Measurements from ENCODE around the gene F11. TPM values are rescaled to one million over a fixed set of nuclear protein-coding genes. Genes with fewer than 3 reads are reported as not detected.
"Not testable (repeated sequence)": the region's sequence is repeated elsewhere in the genome, so short reads cannot be mapped to it uniquely, and the experiment has no call there.

Gene F11
- total RNA-seq, 2 experiments from 2014 or later: not detected

GRCh38 chr4:186264660-186265059 is 1.3 kb upstream of the F11 start:
- POLR2A ChIA-PET: no interaction called here
- no peaks in the 10 kb centered on the region for H3K9me3 Mint-ChIP-seq
- H3K4me1 Mint-ChIP-seq: no peaks in the 10 kb centered on the region
- H3K4me3 Mint-ChIP-seq: no peak overlapping the region
- H3K36me3 Mint-ChIP-seq (ENCODE audit: low read depth): no peaks in the 10 kb centered on the region
- CTCF ChIA-PET: no interaction called here
- no peak overlapping the region for H3K27ac Mint-ChIP-seq
- no peak for DNase-seq
- peaks cover 11% of the 10 kb centered on the region for H3K27me3 Mint-ChIP-seq

DNA sequence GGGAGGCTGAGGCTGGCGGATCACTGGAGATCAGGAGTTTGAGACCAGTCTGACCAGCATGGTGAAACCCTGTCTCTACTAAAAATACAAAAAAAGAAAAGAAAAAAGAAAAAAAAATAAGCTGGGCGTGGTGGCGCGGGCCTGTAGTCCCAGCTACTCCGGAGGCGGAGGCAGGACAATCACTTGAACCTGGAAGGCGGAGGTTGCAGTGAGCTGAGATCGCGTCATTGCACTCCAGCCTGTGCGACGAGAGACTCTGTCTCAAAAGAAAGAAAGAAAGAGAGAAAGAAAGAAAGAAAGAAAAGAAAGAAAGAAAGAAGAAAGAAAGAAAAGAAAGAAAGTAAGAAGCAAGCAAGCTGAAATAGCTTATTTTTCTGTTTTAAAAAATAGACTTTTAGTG is 739 bp upstream of the F11 start:
- H3K9me3 Mint-ChIP-seq; H3K27ac Mint-ChIP-seq; POLR2A ChIA-PET; H3K4me3 Mint-ChIP-seq; H3K4me1 Mint-ChIP-seq; H3K36me3 Mint-ChIP-seq (ENCODE audit: low read depth); CTCF ChIA-PET; DNase-seq: not testable (repeated sequence)
- H3K27me3 Mint-ChIP-seq: peaks cover 11% of the 10 kb centered on the region

- POLR2A ChIA-PET: no interaction called here
- H3K9me3 Mint-ChIP-seq: no peaks in the 10 kb centered on the region
- CTCF ChIA-PET: no interaction called here
- H3K27ac Mint-ChIP-seq: no peak overlapping the region
- no peaks in the 10 kb centered on the region for H3K36me3 Mint-ChIP-seq (ENCODE audit: low read depth)
- no peak overlapping the region for H3K4me3 Mint-ChIP-seq
- DNase-seq: no peak
- H3K4me1 Mint-ChIP-seq: no peaks in the 10 kb centered on the region
- peaks cover 11% of the 10 kb centered on the region for H3K27me3 Mint-ChIP-seq
These were observed 904 bp downstream of the F11 start for GRCh38 chr4:186266729-186267456.

- CTCF ChIA-PET: no interaction called here
- POLR2A ChIA-PET: no interaction called here
These were observed 5.2 kb downstream of the F11 start for GRCh38 chr4:186271081-186271678.

DNA sequence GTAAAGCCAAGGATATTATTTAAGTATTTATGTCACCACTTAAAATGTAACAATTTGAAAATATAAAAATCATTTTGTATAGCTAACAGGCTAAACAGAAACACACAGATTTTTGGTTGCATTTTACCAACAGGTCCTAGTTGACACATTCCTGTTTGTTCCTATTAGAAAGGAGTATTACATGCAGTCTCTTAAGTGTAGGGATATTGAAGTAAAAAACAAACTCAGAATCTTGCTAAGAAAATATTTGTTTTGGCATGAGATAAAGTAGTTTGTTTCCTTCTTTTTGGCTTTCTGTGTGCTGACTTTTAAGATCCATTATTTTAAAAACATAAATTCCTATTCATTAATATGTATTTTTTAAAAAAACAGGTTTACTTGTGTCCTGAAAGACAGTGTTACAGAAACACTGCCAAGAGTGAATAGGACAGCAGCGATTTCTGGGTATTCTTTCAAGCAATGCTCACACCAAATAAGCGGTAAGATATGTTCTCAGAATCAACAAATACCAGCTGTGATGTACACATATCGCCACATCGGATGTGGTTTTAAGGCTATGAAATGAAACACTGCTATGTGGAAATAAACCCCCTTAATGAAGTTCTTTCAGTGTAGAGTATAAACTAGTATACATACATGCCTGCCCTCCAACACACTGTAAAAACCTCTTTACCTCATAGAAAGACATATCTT is 6.9 kb downstream of the F11 start:
- no peak overlapping the region for H3K4me3 Mint-ChIP-seq
- peaks cover 3% of the 10 kb centered on the region for H3K27me3 Mint-ChIP-seq
- ChIA-PET POLR2A (no interaction called here), CTCF (no interaction called here)
- H3K9me3 Mint-ChIP-seq: no peaks in the 10 kb centered on the region
- H3K36me3 Mint-ChIP-seq (ENCODE audit: low read depth): no peaks in the 10 kb centered on the region
- DNase-seq: no peak
- H3K4me1 Mint-ChIP-seq: no peaks in the 10 kb centered on the region
- H3K27ac Mint-ChIP-seq: no peak overlapping the region

More at GRCh38 chr4:186271081-186271678, 5.2 kb downstream of the F11 start:
- H3K4me3 Mint-ChIP-seq: no peak overlapping the region
- peaks cover 11% of the 10 kb centered on the region for H3K27me3 Mint-ChIP-seq
- no peak overlapping the region for H3K27ac Mint-ChIP-seq
- H3K36me3 Mint-ChIP-seq (ENCODE audit: low read depth): no peaks in the 10 kb centered on the region
- no peak for DNase-seq
- no peaks in the 10 kb centered on the region for H3K4me1 Mint-ChIP-seq
- no peaks in the 10 kb centered on the region for H3K9me3 Mint-ChIP-seq

DNA sequence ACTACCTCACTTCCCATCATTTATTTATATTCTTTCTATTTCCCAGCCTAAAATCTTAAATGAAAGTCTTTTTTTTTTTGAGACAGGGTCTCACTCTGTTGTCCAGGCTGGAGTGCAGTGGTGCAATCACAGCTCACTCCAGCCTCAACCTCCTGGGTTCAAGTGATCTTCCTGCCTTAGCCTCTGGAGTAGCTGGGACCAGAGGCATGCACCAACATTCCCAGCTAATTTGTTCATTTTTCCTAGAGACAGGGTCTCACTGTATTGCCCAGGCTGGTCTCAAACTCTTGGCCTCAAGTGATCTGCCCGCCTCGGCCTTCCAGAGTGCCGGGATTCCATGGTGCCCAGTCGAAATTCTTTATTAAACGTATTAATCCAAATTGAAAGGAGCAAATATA is 7.4 kb downstream of the F11 start:
- H3K27ac Mint-ChIP-seq; H3K9me3 Mint-ChIP-seq; CTCF ChIA-PET; DNase-seq; H3K27me3 Mint-ChIP-seq; POLR2A ChIA-PET; H3K4me1 Mint-ChIP-seq; H3K36me3 Mint-ChIP-seq (ENCODE audit: low read depth); H3K4me3 Mint-ChIP-seq: not testable (repeated sequence)

DNA sequence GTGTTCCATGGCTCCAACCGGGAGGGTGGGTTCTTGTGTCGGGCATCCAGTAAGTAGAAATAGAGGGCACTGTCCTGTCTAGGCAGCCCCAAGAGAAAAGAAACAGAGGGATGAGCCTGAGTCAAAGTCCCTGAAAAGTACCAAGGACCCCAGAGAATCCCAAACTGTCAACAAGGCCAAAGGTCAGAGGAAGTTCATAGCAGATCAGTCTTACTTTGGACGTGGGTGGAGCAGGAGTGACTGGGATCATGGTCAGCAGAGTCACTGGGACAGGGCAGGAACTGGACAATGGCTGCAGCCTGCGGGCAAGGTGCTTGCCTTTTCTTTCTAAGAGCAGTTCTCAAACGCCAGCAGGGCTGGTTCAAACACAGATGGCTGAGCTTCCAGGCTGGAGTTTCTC is 17.3 kb downstream of the F11 start:
- POLR2A ChIA-PET: no interaction called here
- Mint-ChIP-seq H3K27me3 (no peaks in the 10 kb centered on the region), H3K9me3 (no peaks in the 10 kb centered on the region), H3K4me1 (no peaks in the 10 kb centered on the region), H3K27ac (no peak overlapping the region), H3K36me3 (ENCODE audit: low read depth) (no peaks in the 10 kb centered on the region), H3K4me3 (no peak overlapping the region)
- CTCF ChIA-PET: interaction anchor here (0.6 kb wide), 1 partner anchor 301 kb away, joined by 3 read pairs; no protein-coding TSS in a partner anchor
- no peak for DNase-seq

DNA sequence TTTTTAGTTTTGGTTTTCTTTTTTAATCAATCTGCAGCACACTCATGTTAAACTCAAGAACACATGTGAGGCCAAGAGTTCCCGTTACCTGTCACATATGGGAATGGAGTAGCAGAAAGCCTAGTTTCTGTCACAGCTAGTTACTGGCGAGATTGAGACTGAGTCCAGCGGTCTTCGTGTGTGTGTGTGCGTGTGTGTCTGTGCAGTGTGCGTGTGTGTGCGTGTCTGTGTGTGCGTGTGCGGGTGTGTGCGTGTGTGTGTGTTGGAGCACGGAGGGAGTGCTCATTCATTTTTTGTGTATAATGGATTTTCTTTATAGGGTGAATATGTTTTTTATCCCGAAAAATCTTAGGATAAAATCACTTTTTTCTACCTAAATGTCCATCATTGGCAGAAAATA is 19.2 kb downstream of the F11 start:
- Mint-ChIP-seq H3K9me3 (no peaks in the 10 kb centered on the region), H3K36me3 (ENCODE audit: low read depth) (no peaks in the 10 kb centered on the region), H3K27ac (no peak overlapping the region), H3K4me3 (no peak overlapping the region), H3K27me3 (no peaks in the 10 kb centered on the region), H3K4me1 (no peaks in the 10 kb centered on the region)
- CTCF ChIA-PET: no interaction called here
- DNase-seq: no peak
- POLR2A ChIA-PET: no interaction called here

- H3K4me1 Mint-ChIP-seq: no peaks in the 10 kb centered on the region
- H3K27ac Mint-ChIP-seq: no peak overlapping the region
- H3K9me3 Mint-ChIP-seq: no peaks in the 10 kb centered on the region
- POLR2A ChIA-PET: no interaction called here
- no peak for DNase-seq
- H3K36me3 Mint-ChIP-seq (ENCODE audit: low read depth): no peaks in the 10 kb centered on the region
- CTCF ChIA-PET: no interaction called here
- H3K27me3 Mint-ChIP-seq: no peaks in the 10 kb centered on the region
- no peak overlapping the region for H3K4me3 Mint-ChIP-seq
These were observed 20.6 kb downstream of the F11 start for GRCh38 chr4:186286581-186286980.

DNA sequence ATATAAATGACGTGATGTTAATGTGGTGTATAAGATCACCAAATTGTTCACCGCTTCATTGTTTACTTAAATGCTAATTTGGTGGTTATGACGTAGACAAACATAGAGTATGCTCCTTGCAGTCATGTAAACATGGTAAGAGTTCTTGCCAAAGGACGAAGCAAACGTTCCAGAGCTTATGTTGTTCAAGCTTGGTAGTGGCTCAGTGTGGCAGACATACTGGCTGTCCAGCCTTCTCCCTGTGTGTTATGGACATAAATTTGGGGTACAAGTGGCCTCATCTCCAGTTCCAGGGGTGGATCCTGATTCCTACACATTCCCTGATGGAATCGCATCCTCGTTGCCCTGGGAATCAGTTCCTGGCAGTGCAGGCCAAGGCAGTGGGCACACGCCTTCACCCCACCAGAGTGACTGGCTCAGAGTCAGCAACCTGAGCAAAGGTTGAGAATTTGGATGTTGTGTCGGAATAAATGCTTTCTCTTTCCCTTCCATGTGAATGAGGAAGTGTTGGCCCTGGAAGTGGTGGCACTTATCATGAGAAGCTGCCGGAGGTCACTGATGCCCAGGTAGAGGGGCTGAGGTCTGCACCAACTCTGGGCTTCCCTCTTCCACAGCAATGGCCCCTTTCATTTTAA is 25.4 kb downstream of the F11 start:
- Mint-ChIP-seq H3K4me3 (no peak overlapping the region), H3K9me3 (no peaks in the 10 kb centered on the region), H3K27me3 (no peaks in the 10 kb centered on the region), H3K36me3 (ENCODE audit: low read depth) (no peaks in the 10 kb centered on the region), H3K27ac (no peak overlapping the region), H3K4me1 (no peaks in the 10 kb centered on the region)
- no peak for DNase-seq
- ChIA-PET CTCF (no interaction called here), POLR2A (no interaction called here)

DNA sequence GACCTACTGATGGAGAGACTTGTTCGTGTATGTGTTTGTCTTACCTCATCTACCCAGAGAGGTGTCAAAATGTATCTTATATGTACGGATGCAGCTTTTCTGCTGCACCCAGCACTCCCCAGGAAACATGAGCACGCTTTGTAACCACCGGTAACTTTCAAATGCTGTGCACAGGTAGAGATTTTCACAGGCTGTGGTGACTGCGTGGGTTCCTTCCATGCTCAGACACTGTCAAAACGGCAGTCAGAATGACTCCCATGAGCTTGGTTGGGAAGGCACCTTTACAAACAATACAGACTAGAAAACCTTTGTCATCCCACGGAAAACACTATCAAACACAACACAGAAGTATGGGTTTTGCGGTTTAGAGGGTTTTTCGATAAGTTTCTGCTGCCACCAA is 28.2 kb downstream of the F11 start:
- Mint-ChIP-seq H3K9me3 (no peaks in the 10 kb centered on the region), H3K4me1 (no peaks in the 10 kb centered on the region), H3K4me3 (no peak overlapping the region), H3K27ac (no peak overlapping the region), H3K36me3 (ENCODE audit: low read depth) (no peaks in the 10 kb centered on the region), H3K27me3 (peaks cover 9% of the 10 kb centered on the region)
- POLR2A ChIA-PET: no interaction called here
- no peak for DNase-seq
- CTCF ChIA-PET: no interaction called here

DNA sequence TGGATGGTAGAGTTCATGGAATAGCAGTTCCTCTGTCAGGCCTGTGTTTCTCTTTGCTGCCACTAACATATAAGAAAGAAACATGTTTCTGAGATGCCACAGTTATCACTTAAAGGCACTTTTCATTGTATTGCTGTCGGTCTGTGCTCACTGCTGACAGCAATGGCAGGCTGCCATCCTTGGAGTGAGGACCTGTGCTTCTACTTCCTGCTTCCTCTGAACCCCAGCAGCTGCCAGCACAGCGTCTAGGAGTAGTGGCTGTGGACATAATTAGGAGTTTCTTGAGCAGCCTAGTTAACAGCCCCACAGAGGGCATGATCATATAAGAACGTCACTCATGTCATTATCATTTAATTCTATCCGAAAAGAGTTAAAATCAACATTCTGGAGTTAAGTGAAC is 30.5 kb downstream of the F11 start:
- Mint-ChIP-seq H3K4me1 (no peaks in the 10 kb centered on the region), H3K27me3 (peaks cover 9% of the 10 kb centered on the region), H3K4me3 (no peak overlapping the region), H3K36me3 (ENCODE audit: low read depth) (no peaks in the 10 kb centered on the region), H3K9me3 (no peaks in the 10 kb centered on the region), H3K27ac (no peak overlapping the region)
- ChIA-PET POLR2A (no interaction called here), CTCF (interaction anchor here (1.5 kb wide), 1 partner anchor 291 kb away, joined by 10 read pairs; no protein-coding TSS in a partner anchor)
- no peak for DNase-seq

DNA sequence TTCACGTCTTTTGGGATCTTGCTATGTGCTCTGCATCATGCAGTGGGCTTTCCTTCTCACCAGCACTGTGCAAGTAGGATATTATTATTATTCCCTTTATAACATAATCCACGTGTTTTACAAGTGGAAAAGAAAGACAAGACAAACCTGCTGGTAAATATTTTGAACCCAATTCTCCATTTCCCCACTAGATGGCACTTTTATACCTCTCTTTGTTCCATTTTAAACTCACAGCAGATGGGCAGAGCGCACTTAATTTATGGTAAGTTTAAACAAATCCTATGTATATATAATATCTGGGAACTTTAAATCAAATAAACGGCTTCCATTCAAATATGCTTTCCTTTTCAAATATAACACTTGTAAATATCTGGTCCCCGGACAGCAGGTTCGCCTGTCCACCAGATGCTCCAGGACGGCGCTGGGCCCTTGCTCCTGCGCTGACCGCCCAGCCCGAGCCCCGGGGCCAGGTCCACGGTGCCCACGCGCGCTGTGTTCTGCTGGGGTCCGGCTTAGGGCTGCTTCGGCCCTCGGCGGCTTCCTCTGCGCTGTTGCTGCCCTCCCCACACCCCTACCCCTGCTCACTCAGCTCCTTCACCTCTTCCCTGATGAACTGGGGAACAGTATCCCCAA is 31.1 kb downstream of the F11 start:
- ChIA-PET POLR2A (no interaction called here), CTCF (interaction anchor here (0.7 to 1.5 kb wide), 2 partner anchors 290 to 291 kb away, joined by 5 to 10 read pairs; no protein-coding TSS in a partner anchor)
- Mint-ChIP-seq H3K36me3 (ENCODE audit: low read depth) (no peaks in the 10 kb centered on the region), H3K4me3 (no peak overlapping the region), H3K4me1 (no peaks in the 10 kb centered on the region), H3K27me3 (peaks cover 9% of the 10 kb centered on the region), H3K9me3 (no peaks in the 10 kb centered on the region), H3K27ac (no peak overlapping the region)
- no peak for DNase-seq

Measured in activated CD4-positive, alpha-beta memory T cell treated with anti-CD3 and anti-CD28 coated beads, Interleukin-2, amount 10 ng/mL, durations not matched to agents 7 days and 5 days (primary cell).